HCT116 (cell line): ENCODE data around the gene CTXN1. TPM values are rescaled to one million over a fixed set of nuclear protein-coding genes. Genes with fewer than 3 reads are reported as not detected.

Experiments
- ATAC-seq: fragments of 200-7000 bp; cut with Tn5 transposase; 2 replicates; pipeline ENCODE4 v1.9.1; 2020; ENCODE audit warnings: mild to moderate bottlenecking, moderate library complexity
- BruUV-seq: library from RNA; stranded (reverse); fragments of 400-500 nt; replicated peaks from 2 replicates; lab custom pipeline; 2021; lab: Mats Ljungman, UMichigan
- CTCF ChIA-PET: fragments of 300-600 bp; sonication (Branson Sonifier 250); formaldehyde crosslinking; loops from one replicate; lab custom pipeline; 2021; ENCODE audit warnings: antibody characterized with exemption; lab: Charles Lee
- POLR2A ChIA-PET: fragments of 300-600, 350-600 bp; sonication (Branson Sonifier 250); formaldehyde crosslinking; loops from one replicate; lab custom pipeline; 2021; ENCODE audit warnings: antibody characterized with exemption; lab: Charles Lee
- RAD21 ChIA-PET, 2 experiments: fragments of 300-600 bp; sonication (Branson Sonifier 250); formaldehyde crosslinking; loops; one replicate each; lab custom pipeline; 2023; ENCODE audit warnings: low total read pairs in 2 of 2; ENCODE audit not compliant: uncharacterized antibody in 2 of 2, unreplicated experiment in 2 of 2, low non-redundant PET in 1 of 2; lab: Charles Lee
- DNase-seq: peaks from one replicate; pipeline ENCODE4 v3.0.0-alpha.2; 2010; ENCODE audit warnings: low read depth, low spot score
- H2AFZ ChIP-seq: fragments of 200-600 bp; shearing (Covaris generic), sonication (generic); 2 replicates; pipeline ENCODE4 v1.6.1; 2017; ENCODE audit warnings: low read depth, mixed run types, mixed read lengths, antibody characterized with exemption, low read length; ENCODE audit not compliant: poor library complexity, severe bottlenecking
- H3K27ac ChIP-seq: 2 replicates; pipeline ENCODE4 v1.5.1; 2012; ENCODE audit warnings: low read depth, low read length
- H3K27me3 ChIP-seq: fragments of 200-600 bp; sonication (generic); 2 replicates; pipeline ENCODE4 v1.6.1; 2016; ENCODE audit warnings: mixed run types, low read length, mixed read lengths; ENCODE audit not compliant: insufficient read depth
- H3K36me3 ChIP-seq, 2 experiments: fragments of 200-500 bp in 1 of 2; fragments of 200-600 bp in 1 of 2; sonication (Bioruptor generic) in 1 of 2; sonication (generic) in 1 of 2; 2 replicates each; pipeline versions ENCODE4 v1.5.1 to v1.6.1; 2014 to 2016; ENCODE audit warnings: low read length in 2 of 2, inconsistent platforms in 1 of 2, mixed read lengths in 1 of 2, mixed run types in 1 of 2; ENCODE audit not compliant: insufficient read depth in 2 of 2, control insufficient read depth in 1 of 2
- H3K4me1 ChIP-seq, 2 experiments: fragments of 200-600 bp in 1 of 2; sonication (generic) in 1 of 2; 2 replicates each; pipeline versions ENCODE4 v1.5.1 to v1.6.1; 2012 to 2017; ENCODE audit warnings: low read length in 2 of 2, inconsistent platforms in 1 of 2, mild to moderate bottlenecking in 1 of 2, mixed read lengths in 1 of 2, mixed run types in 1 of 2, moderate library complexity in 1 of 2; ENCODE audit not compliant: insufficient read depth in 2 of 2, control insufficient read depth in 1 of 2
- H3K4me2 ChIP-seq: fragments of 200-600 bp; sonication (generic); 2 replicates; pipeline ENCODE4 v1.6.1; 2017; ENCODE audit warnings: mixed run types, low read length, mixed read lengths
- H3K4me3 ChIP-seq, 2 experiments: fragments of 200-600 bp in 1 of 2; sonication (generic) in 1 of 2; replicated peaks in 1 of 2; 2 replicates each; pipeline ENCODE4 v1.5.1; 2011 to 2016; ENCODE audit warnings: low read length in 2 of 2, control low read depth in 1 of 2, low read depth in 1 of 2, mild to moderate bottlenecking in 1 of 2, mixed read lengths in 1 of 2, mixed run types in 1 of 2
- H3K79me2 ChIP-seq: fragments of 200-600 bp; sonication (generic); 2 replicates; pipeline ENCODE4 v1.6.1; 2017; ENCODE audit warnings: mild to moderate bottlenecking, mixed run types, low read length, moderate library complexity, mixed read lengths; ENCODE audit not compliant: insufficient read depth
- H3K9ac ChIP-seq: fragments of 200-600 bp; sonication (generic); 2 replicates; pipeline ENCODE4 v1.6.1; 2016; ENCODE audit warnings: low read length, mixed read lengths
- H3K9me2 ChIP-seq: fragments of 200-600 bp; sonication (generic), shearing (Covaris generic); 2 replicates; pipeline ENCODE4 v1.6.1; 2017; ENCODE audit warnings: mixed run types, mild to moderate bottlenecking, moderate library complexity; ENCODE audit not compliant: insufficient read depth
- H3K9me3 ChIP-seq, 2 experiments: fragments of 200-500 bp in 1 of 2; fragments of 200-600 bp in 1 of 2; sonication (Bioruptor generic) in 1 of 2; sonication (generic) in 1 of 2; 2 replicates each; pipeline ENCODE4 v1.6.1; 2014 to 2017; ENCODE audit warnings: low read length in 2 of 2, mixed read lengths in 2 of 2, inconsistent platforms in 1 of 2, low read depth in 1 of 2, mild to moderate bottlenecking in 1 of 2, mixed run types in 1 of 2, moderate library complexity in 1 of 2; ENCODE audit not compliant: control insufficient read depth in 1 of 2, insufficient read depth in 1 of 2
- H4K20me1 ChIP-seq: fragments of 200-600 bp; sonication (generic), shearing (Covaris generic); 2 replicates; pipeline ENCODE4 v1.6.1; 2017; ENCODE audit warnings: mixed run types, mild to moderate bottlenecking, moderate library complexity; ENCODE audit not compliant: insufficient read depth
- ATF3 ChIP-seq: IDR thresholded peaks from 2 replicates; pipeline ENCODE4 v1.6.1; 2012
- CBX3 ChIP-seq: IDR thresholded peaks from 2 replicates; pipeline ENCODE4 v1.6.1; 2012; ENCODE audit warnings: low read depth
- CEBPB ChIP-seq: IDR thresholded peaks from 2 replicates; pipeline ENCODE4 v1.6.1; 2012; ENCODE audit warnings: low read depth
- CTCF ChIP-seq, 3 experiments: fragments of 200-600 bp in 1 of 3; sonication (generic) in 1 of 3; IDR thresholded peaks in 2 of 3; conservative IDR thresholded peaks in 1 of 3; 2 replicates each; pipeline ENCODE4 v1.5.1; 2012 to 2017; ENCODE audit warnings: low read depth in 2 of 3, low read length in 2 of 3, antibody characterized with exemption in 1 of 3, borderline replicate concordance in 1 of 3, control low read depth in 1 of 3, mild to moderate bottlenecking in 1 of 3, mixed read lengths in 1 of 3, mixed run types in 1 of 3, moderate library complexity in 1 of 3; ENCODE audit not compliant: insufficient read depth in 1 of 3
- EGR1 ChIP-seq: IDR thresholded peaks from 2 replicates; pipeline ENCODE4 v1.6.1; 2012; ENCODE audit warnings: low read depth
- ELF1 ChIP-seq: IDR thresholded peaks from 2 replicates; pipeline ENCODE4 v1.6.1; 2012; ENCODE audit warnings: low read depth, borderline replicate concordance
- EZH2 ChIP-seq: fragments of 200-600 bp; sonication (generic); IDR thresholded peaks from 2 replicates; pipeline ENCODE4 v1.6.1; 2017; ENCODE audit warnings: antibody characterized with exemption, mixed run types
- EZH2phosphoT487 ChIP-seq: fragments of 200-600 bp; IDR thresholded peaks from 2 replicates; pipeline ENCODE4 v1.6.1; 2018; ENCODE audit warnings: antibody characterized with exemption, borderline replicate concordance
- FOSL1 ChIP-seq: IDR thresholded peaks from 2 replicates; pipeline ENCODE4 v1.6.1; 2012; ENCODE audit warnings: low read depth
- JUND ChIP-seq: IDR thresholded peaks from 2 replicates; pipeline ENCODE4 v1.6.1; 2012
- POLR2A ChIP-seq: IDR thresholded peaks from 2 replicates; pipeline ENCODE4 v1.7.0; 2011; ENCODE audit warnings: borderline replicate concordance; ENCODE audit not compliant: insufficient read depth, insufficient read length; ENCODE audit errors: extremely low read depth
- POLR2AphosphoS5 ChIP-seq: IDR thresholded peaks from 2 replicates; pipeline ENCODE4 v1.6.1; 2011; ENCODE audit warnings: mild to moderate bottlenecking, low read depth, low read length, moderate library complexity
- REST ChIP-seq: IDR thresholded peaks from 2 replicates; pipeline ENCODE4 v1.6.1; 2012; ENCODE audit warnings: low read depth
- SIN3A ChIP-seq: IDR thresholded peaks from 2 replicates; pipeline ENCODE4 v1.6.1; 2012; ENCODE audit warnings: low read depth
- SP1 ChIP-seq: IDR thresholded peaks from 2 replicates; pipeline ENCODE4 v1.6.1; 2012; ENCODE audit warnings: low read depth
- SRF ChIP-seq: IDR thresholded peaks from 2 replicates; pipeline ENCODE4 v1.6.1; 2012; ENCODE audit warnings: low read depth
- TCF7L2 ChIP-seq: IDR thresholded peaks from 2 replicates; pipeline ENCODE4 v1.7.0; 2011; ENCODE audit warnings: borderline replicate concordance, inconsistent platforms; ENCODE audit not compliant: insufficient read depth, insufficient read length; ENCODE audit errors: extremely low read depth
- YY1 ChIP-seq: IDR thresholded peaks from 2 replicates; pipeline ENCODE4 v1.6.1; 2011; ENCODE audit warnings: low read length, low read depth, moderate library complexity, mild to moderate bottlenecking; ENCODE audit not compliant: insufficient replicate concordance; ENCODE audit errors: extremely low read depth
- ZFX ChIP-seq: fragments of 450-650 bp; IDR thresholded peaks from 2 replicates; pipeline ENCODE4 v1.6.1; 2017
- ZNF274 ChIP-seq: fragments of 200-500 bp; sonication (Bioruptor generic); IDR thresholded peaks from 2 replicates; pipeline ENCODE4 v1.6.1; 2014; ENCODE audit warnings: mild to moderate bottlenecking, low read depth, low read length, inconsistent platforms
- intact Hi-C: fragments of 100-400 bp; cut with micrococcal nuclease; formaldehyde crosslinking; loops from 2 replicates; pipeline ENCODE4 v1.10.0; 2022
- total RNA-seq: library from RNA; stranded (reverse); gene quantifications from one replicate; pipeline ENCODE4 v1.2.1, GENCODE V29; 2021; ENCODE audit not compliant: unreplicated experiment

Gene CTXN1
- total RNA-seq, 1 experiment from 2014 or later, result 56.0 TPM

GRCh38 chr19:7931221-7932061 lies 5.5 kb upstream of the CTXN1 start:
- RAD21 ChIA-PET, result no interaction called here
- no peak overlapping the region for H2AFZ ChIP-seq
- ATAC-seq, result no peak
- no peak for TF ChIP-seq ATF3
- TF ChIP-seq FOSL1, result no peak
- TF ChIP-seq EZH2, result no peak
- no peak for TF ChIP-seq EGR1
- no peak for TF ChIP-seq JUND
- TF ChIP-seq EZH2phosphoT487, result no peak
- TF ChIP-seq CEBPB, result no peak
- TF ChIP-seq ZFX, result no peak
- no peak for TF ChIP-seq POLR2A
- no peak for TF ChIP-seq REST
- TF ChIP-seq CBX3, result no peak
- no peak for TF ChIP-seq YY1
- no peak for TF ChIP-seq ZNF274
- TF ChIP-seq SRF, result no peak
- TF ChIP-seq SP1, result no peak
- TF ChIP-seq SIN3A, result no peak
- no peak for TF ChIP-seq CTCF (IDR thresholded peaks at IDR 0.05 in 2 of 3, conservative IDR thresholded peaks at IDR 0.05 in 1 of 3; ENCODE audit: borderline replicate concordance in 1 of 3, insufficient read depth in 1 of 3, low read depth in 2 of 3, low read length in 2 of 3)
- TF ChIP-seq TCF7L2, result no peak
- no peak for TF ChIP-seq ELF1
- TF ChIP-seq POLR2AphosphoS5, result no peak
- H3K79me2 ChIP-seq, result no peaks in the 10 kb centered on the region; the same call in 1 of the 2 replicates
- no peaks in the 10 kb centered on the region for H3K27me3 ChIP-seq
- H3K9ac ChIP-seq, result no peak overlapping the region
- no peak overlapping the region for H3K4me3 ChIP-seq
- intact Hi-C loops, result no loop called here
- H3K9me2 ChIP-seq, result no peaks in the 10 kb centered on the region
- DNase-seq, result no peak
- H3K4me2 ChIP-seq, result no peak overlapping the region
- no peak overlapping the region for H3K27ac ChIP-seq
- BruUV-seq, result no TSS peak
- H3K36me3 ChIP-seq, result peaks cover 28 to 32% of the 10 kb centered on the region in 2 experiments
- CTCF ChIA-PET, result interaction anchor here (1.4 kb wide), 1 partner anchor 62 kb away, joined by 3 read pairs; no protein-coding TSS in a partner anchor
- POLR2A ChIA-PET, result interaction anchor here (3.4 kb wide), 1 partner anchor 13 kb away, joined by 17 read pairs; the partner anchor contains the start of gene TIMM44
- H3K9me3 ChIP-seq, result no peaks in the 10 kb centered on the region
- H4K20me1 ChIP-seq, result no peaks in the 10 kb centered on the region
- H3K4me1 ChIP-seq, result peaks cover 22 to 36% of the 10 kb centered on the region in 2 experiments
